Hepatocyte (in vitro differentiated cells): ENCODE data around the gene ARID4B.

Source experiments
- CTCF ChIP-seq: fragments of 200-600 bp; sonication (generic); IDR thresholded peaks from 2 replicates; pipeline ENCODE4 v1.5.1; 2016; ENCODE audit warnings: antibody characterized with exemption, mild to moderate bottlenecking; ENCODE audit not compliant: poor library complexity
- EZH2 ChIP-seq: fragments of 200-600 bp; sonication (generic); IDR thresholded peaks from 2 replicates; pipeline ENCODE4 v1.6.1; 2016; ENCODE audit warnings: antibody characterized with exemption, mild to moderate bottlenecking, borderline replicate concordance

- TF ChIP-seq CTCF (no peak), EZH2 (no peak)
These were observed 171.2 kb downstream of the ARID4B start for GRCh38 chr1:235156740-235157139.
